PC-9 (cell line): ENCODE measurements around the gene TCIRG1.

Experiments used
- EZH2 ChIP-seq: fragments of 200-600 bp; sonication (generic); IDR thresholded peaks from 2 replicates; pipeline ENCODE4 v1.8.0; 2017; ENCODE audit warnings: antibody characterized with exemption, low read depth
- TF ChIP-seq, protein P1 (sequence below): fragments of 200-600 bp; sonication (generic); conservative IDR thresholded peaks from 2 replicates; pipeline ENCODE4 v1.6.1; 2017; ENCODE audit warnings: mixed run types, antibody characterized with exemption, mild to moderate bottlenecking, moderate library complexity

DNA sequence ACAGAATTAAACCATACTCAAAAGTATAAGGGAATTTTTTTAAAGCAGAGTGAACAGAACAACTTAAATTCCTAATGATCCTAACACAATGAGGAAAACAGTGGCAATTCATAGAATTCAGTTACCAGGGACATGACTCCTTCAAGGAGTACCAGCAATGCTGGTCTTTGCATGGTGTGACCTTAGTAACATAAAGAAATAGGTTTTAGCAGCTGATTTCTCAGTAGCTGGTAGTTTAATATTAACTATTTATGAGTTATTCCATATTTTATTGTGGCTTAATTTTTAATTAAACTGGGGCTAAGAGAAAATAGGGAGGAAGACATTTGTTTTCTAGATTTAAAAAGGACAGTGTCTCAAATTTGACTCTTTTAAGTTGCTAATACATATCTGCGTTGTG lies 51.5 kb downstream of the TCIRG1 start:
- TF ChIP-seq, protein P1, sequence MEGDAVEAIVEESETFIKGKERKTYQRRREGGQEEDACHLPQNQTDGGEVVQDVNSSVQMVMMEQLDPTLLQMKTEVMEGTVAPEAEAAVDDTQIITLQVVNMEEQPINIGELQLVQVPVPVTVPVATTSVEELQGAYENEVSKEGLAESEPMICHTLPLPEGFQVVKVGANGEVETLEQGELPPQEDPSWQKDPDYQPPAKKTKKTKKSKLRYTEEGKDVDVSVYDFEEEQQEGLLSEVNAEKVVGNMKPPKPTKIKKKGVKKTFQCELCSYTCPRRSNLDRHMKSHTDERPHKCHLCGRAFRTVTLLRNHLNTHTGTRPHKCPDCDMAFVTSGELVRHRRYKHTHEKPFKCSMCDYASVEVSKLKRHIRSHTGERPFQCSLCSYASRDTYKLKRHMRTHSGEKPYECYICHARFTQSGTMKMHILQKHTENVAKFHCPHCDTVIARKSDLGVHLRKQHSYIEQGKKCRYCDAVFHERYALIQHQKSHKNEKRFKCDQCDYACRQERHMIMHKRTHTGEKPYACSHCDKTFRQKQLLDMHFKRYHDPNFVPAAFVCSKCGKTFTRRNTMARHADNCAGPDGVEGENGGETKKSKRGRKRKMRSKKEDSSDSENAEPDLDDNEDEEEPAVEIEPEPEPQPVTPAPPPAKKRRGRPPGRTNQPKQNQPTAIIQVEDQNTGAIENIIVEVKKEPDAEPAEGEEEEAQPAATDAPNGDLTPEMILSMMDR, result no peak
- no peak for TF ChIP-seq EZH2
